ENCODE data around the gene TAF11L4. TPM values are rescaled to one million over a fixed set of nuclear protein-coding genes. Genes with fewer than 3 reads are reported as not detected.
"Not testable (repeated sequence)": the region's sequence is repeated elsewhere in the genome, so short reads cannot be mapped to it uniquely, and the experiment has no call there.

TAF11L4 gene
- polyA plus RNA-seq (2013, experiment 1 of 2): not detected
- not detected for polyA plus RNA-seq (2013, experiment 2 of 2)

GRCh38 chr5:17521501-17521900, at the start of gene TAF11L4:
Gene TAF11L4 (plus strand): TSS chr5:17521801.
- not testable (repeated sequence) for H3K36me3 ChIP-seq (ENCODE audit: control insufficient read depth, insufficient read depth, low read length); H3K4me3 ChIP-seq (ENCODE audit: extremely low read depth, insufficient read depth, low read length, poor library complexity, severe bottlenecking); H3K27ac ChIP-seq (ENCODE audit: low read depth, low read length, severe bottlenecking); H3K9me3 ChIP-seq (ENCODE audit: control insufficient read depth, low read length); H3K4me1 ChIP-seq (ENCODE audit: control insufficient read depth, insufficient read depth, low read length, poor library complexity, severe bottlenecking)
- WGBS, 2 experiments (ENCODE audit: insufficient coverage in 2 of 2): no CpG with 5 or more reads among the region's 15 CpGs

- not testable (repeated sequence) for H3K9me3 ChIP-seq (ENCODE audit: control insufficient read depth, low read length); H3K36me3 ChIP-seq (ENCODE audit: control insufficient read depth, insufficient read depth, low read length); H3K4me3 ChIP-seq (ENCODE audit: extremely low read depth, insufficient read depth, low read length, poor library complexity, severe bottlenecking); H3K27ac ChIP-seq (ENCODE audit: low read depth, low read length, severe bottlenecking); H3K4me1 ChIP-seq (ENCODE audit: control insufficient read depth, insufficient read depth, low read length, poor library complexity, severe bottlenecking)
These were observed 46.5 kb upstream of the TAF11L4 start for GRCh38 chr5:17475064-17475463.

GRCh38 chr5:17477043-17477442, 44.6 kb upstream of the TAF11L4 start:
- H3K4me1 ChIP-seq (ENCODE audit: control insufficient read depth, insufficient read depth, low read length, poor library complexity, severe bottlenecking): no peaks in the 10 kb centered on the region
- no peaks in the 10 kb centered on the region for H3K9me3 ChIP-seq (ENCODE audit: control insufficient read depth, low read length)
- no peak overlapping the region for H3K4me3 ChIP-seq (ENCODE audit: extremely low read depth, insufficient read depth, low read length, poor library complexity, severe bottlenecking)
- 93 to 100% methylated on average over 2 to 3 of the region's 3 CpGs for WGBS, 2 experiments (ENCODE audit: insufficient coverage in 2 of 2)
- no peaks in the 10 kb centered on the region for H3K36me3 ChIP-seq (ENCODE audit: control insufficient read depth, insufficient read depth, low read length)
- H3K27ac ChIP-seq (ENCODE audit: low read depth, low read length, severe bottlenecking): no peak overlapping the region

GRCh38 chr5:17477573-17478265, 43.9 kb upstream of the TAF11L4 start:
- Histone ChIP-seq H3K9me3 (ENCODE audit: control insufficient read depth, low read length) (no peaks in the 10 kb centered on the region), H3K4me1 (ENCODE audit: control insufficient read depth, insufficient read depth, low read length, poor library complexity, severe bottlenecking) (no peaks in the 10 kb centered on the region), H3K4me3 (ENCODE audit: extremely low read depth, insufficient read depth, low read length, poor library complexity, severe bottlenecking) (no peak overlapping the region), H3K27ac (ENCODE audit: low read depth, low read length, severe bottlenecking) (no peak overlapping the region), H3K36me3 (ENCODE audit: control insufficient read depth, insufficient read depth, low read length) (no peaks in the 10 kb centered on the region)
- 85 to 98% methylated on average over 4 to 6 of the region's 7 CpGs for WGBS, 2 experiments (ENCODE audit: insufficient coverage in 2 of 2)

GRCh38 chr5:17481378-17481777, 40.2 kb upstream of the TAF11L4 start:
- H3K36me3 ChIP-seq (ENCODE audit: control insufficient read depth, insufficient read depth, low read length): no peaks in the 10 kb centered on the region
- 66% methylated on average over 2 of the region's 4 CpGs; no CpG with 5 or more reads in 1 of the 2 experiments for WGBS, 2 experiments (ENCODE audit: insufficient coverage in 2 of 2)
- H3K4me3 ChIP-seq (ENCODE audit: extremely low read depth, insufficient read depth, low read length, poor library complexity, severe bottlenecking): no peak overlapping the region
- H3K27ac ChIP-seq (ENCODE audit: low read depth, low read length, severe bottlenecking): no peak overlapping the region
- no peaks in the 10 kb centered on the region for H3K9me3 ChIP-seq (ENCODE audit: control insufficient read depth, low read length)
- H3K4me1 ChIP-seq (ENCODE audit: control insufficient read depth, insufficient read depth, low read length, poor library complexity, severe bottlenecking): no peaks in the 10 kb centered on the region

- Histone ChIP-seq H3K27ac (ENCODE audit: low read depth, low read length, severe bottlenecking) (no peak overlapping the region), H3K9me3 (ENCODE audit: control insufficient read depth, low read length) (no peaks in the 10 kb centered on the region), H3K4me1 (ENCODE audit: control insufficient read depth, insufficient read depth, low read length, poor library complexity, severe bottlenecking) (no peaks in the 10 kb centered on the region), H3K4me3 (ENCODE audit: extremely low read depth, insufficient read depth, low read length, poor library complexity, severe bottlenecking) (no peak overlapping the region), H3K36me3 (ENCODE audit: control insufficient read depth, insufficient read depth, low read length) (no peaks in the 10 kb centered on the region)
- 80 to 83% methylated on average over 1 of the region's 2 CpGs for WGBS, 2 experiments (ENCODE audit: insufficient coverage in 2 of 2)
These were observed 38.8 kb upstream of the TAF11L4 start for GRCh38 chr5:17482790-17483189.

GRCh38 chr5:17486464-17487173, 35.0 kb upstream of the TAF11L4 start:
- not testable (repeated sequence) for H3K4me3 ChIP-seq (ENCODE audit: extremely low read depth, insufficient read depth, low read length, poor library complexity, severe bottlenecking); H3K36me3 ChIP-seq (ENCODE audit: control insufficient read depth, insufficient read depth, low read length); H3K27ac ChIP-seq (ENCODE audit: low read depth, low read length, severe bottlenecking); H3K9me3 ChIP-seq (ENCODE audit: control insufficient read depth, low read length); H3K4me1 ChIP-seq (ENCODE audit: control insufficient read depth, insufficient read depth, low read length, poor library complexity, severe bottlenecking)
- 100% methylated on average over 4 of the region's 10 CpGs; no CpG with 5 or more reads in 1 of the 2 experiments for WGBS, 2 experiments (ENCODE audit: insufficient coverage in 2 of 2)

GRCh38 chr5:17487174-17487512, 34.5 kb upstream of the TAF11L4 start:
- no peak overlapping the region for H3K27ac ChIP-seq (ENCODE audit: low read depth, low read length, severe bottlenecking)
- H3K36me3 ChIP-seq (ENCODE audit: control insufficient read depth, insufficient read depth, low read length): no peaks in the 10 kb centered on the region
- 80% methylated on average over 1 of the region's 1 CpG; no CpG with 5 or more reads in 1 of the 2 experiments for WGBS, 2 experiments (ENCODE audit: insufficient coverage in 2 of 2)
- no peaks in the 10 kb centered on the region for H3K4me1 ChIP-seq (ENCODE audit: control insufficient read depth, insufficient read depth, low read length, poor library complexity, severe bottlenecking)
- no peaks in the 10 kb centered on the region for H3K9me3 ChIP-seq (ENCODE audit: control insufficient read depth, low read length)
- H3K4me3 ChIP-seq (ENCODE audit: extremely low read depth, insufficient read depth, low read length, poor library complexity, severe bottlenecking): no peak overlapping the region

GRCh38 chr5:17491257-17491656, 30.3 kb upstream of the TAF11L4 start:
- H3K9me3 ChIP-seq (ENCODE audit: control insufficient read depth, low read length); H3K36me3 ChIP-seq (ENCODE audit: control insufficient read depth, insufficient read depth, low read length); H3K4me3 ChIP-seq (ENCODE audit: extremely low read depth, insufficient read depth, low read length, poor library complexity, severe bottlenecking); H3K27ac ChIP-seq (ENCODE audit: low read depth, low read length, severe bottlenecking); H3K4me1 ChIP-seq (ENCODE audit: control insufficient read depth, insufficient read depth, low read length, poor library complexity, severe bottlenecking): not testable (repeated sequence)
- 89 to 100% methylated on average over 5 to 16 of the region's 23 CpGs for WGBS, 2 experiments (ENCODE audit: insufficient coverage in 2 of 2)

- Histone ChIP-seq H3K27ac (ENCODE audit: low read depth, low read length, severe bottlenecking) (no peak overlapping the region), H3K4me3 (ENCODE audit: extremely low read depth, insufficient read depth, low read length, poor library complexity, severe bottlenecking) (no peak overlapping the region), H3K9me3 (ENCODE audit: control insufficient read depth, low read length) (no peaks in the 10 kb centered on the region), H3K36me3 (ENCODE audit: control insufficient read depth, insufficient read depth, low read length) (no peaks in the 10 kb centered on the region), H3K4me1 (ENCODE audit: control insufficient read depth, insufficient read depth, low read length, poor library complexity, severe bottlenecking) (no peaks in the 10 kb centered on the region)
- WGBS, 2 experiments (ENCODE audit: insufficient coverage in 2 of 2): no CpG with 5 or more reads among the region's 3 CpGs
These were observed 28.8 kb upstream of the TAF11L4 start for GRCh38 chr5:17492770-17493169.

- Histone ChIP-seq H3K27ac (ENCODE audit: low read depth, low read length, severe bottlenecking) (no peak overlapping the region), H3K4me1 (ENCODE audit: control insufficient read depth, insufficient read depth, low read length, poor library complexity, severe bottlenecking) (no peaks in the 10 kb centered on the region), H3K36me3 (ENCODE audit: control insufficient read depth, insufficient read depth, low read length) (no peaks in the 10 kb centered on the region), H3K4me3 (ENCODE audit: extremely low read depth, insufficient read depth, low read length, poor library complexity, severe bottlenecking) (no peak overlapping the region), H3K9me3 (ENCODE audit: control insufficient read depth, low read length) (no peaks in the 10 kb centered on the region)
- WGBS, 2 experiments (ENCODE audit: insufficient coverage in 2 of 2): 82 to 93% methylated on average over 3 of the region's 4 CpGs
These were observed 24.2 kb upstream of the TAF11L4 start for GRCh38 chr5:17497446-17497845.
